ENCODE results near the gene CIT. TPM values are rescaled to one million over a fixed set of nuclear protein-coding genes. Genes with fewer than 3 reads are reported as not detected.

The CIT gene
- total RNA-seq, 1 donor from 2014 or later = 0.87 TPM

DNA sequence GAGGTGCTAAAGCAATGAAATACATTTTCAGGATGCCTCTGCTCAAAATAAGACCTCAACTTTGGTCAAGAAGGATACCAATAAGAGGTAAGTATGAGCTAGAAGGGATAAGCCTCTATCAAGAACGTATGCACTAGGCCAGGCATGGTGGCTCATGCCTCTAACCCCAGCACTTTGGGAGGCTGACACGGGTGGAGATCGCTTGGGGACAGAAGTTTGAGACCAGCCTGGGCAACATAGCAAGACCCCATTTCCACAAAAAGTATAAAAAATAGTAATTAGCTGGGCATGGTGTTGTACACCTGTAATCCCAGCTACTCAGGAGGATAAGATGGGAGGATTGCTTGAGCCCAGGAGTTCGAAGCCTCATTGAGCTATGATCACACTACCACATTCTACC lies 114.5 kb downstream of the CIT start:
- ATAC-seq = no peak

GRCh38 chr12:119758722-119759121 lies 118.4 kb downstream of the CIT start:
- no peak for ATAC-seq
- DNase-seq = no peak
- intact Hi-C loops (cut with micrococcal nuclease) = no loop called here

More for the DNA sequence above, 114.5 kb downstream of the CIT start:
- intact Hi-C loops (cut with micrococcal nuclease) = no loop called here
- DNase-seq = no peak

GRCh38 chr12:119758234-119758633 lies 118.9 kb downstream of the CIT start:
- intact Hi-C loops (cut with micrococcal nuclease) = no loop called here
- ATAC-seq = no peak

GRCh38 chr12:119751961-119752360 lies 125.2 kb downstream of the CIT start:
- intact Hi-C loops (cut with micrococcal nuclease) = no loop called here
- DNase-seq (no peak), ATAC-seq (no peak)

More at GRCh38 chr12:119758234-119758633, 118.9 kb downstream of the CIT start:
- no peak for DNase-seq

DNA sequence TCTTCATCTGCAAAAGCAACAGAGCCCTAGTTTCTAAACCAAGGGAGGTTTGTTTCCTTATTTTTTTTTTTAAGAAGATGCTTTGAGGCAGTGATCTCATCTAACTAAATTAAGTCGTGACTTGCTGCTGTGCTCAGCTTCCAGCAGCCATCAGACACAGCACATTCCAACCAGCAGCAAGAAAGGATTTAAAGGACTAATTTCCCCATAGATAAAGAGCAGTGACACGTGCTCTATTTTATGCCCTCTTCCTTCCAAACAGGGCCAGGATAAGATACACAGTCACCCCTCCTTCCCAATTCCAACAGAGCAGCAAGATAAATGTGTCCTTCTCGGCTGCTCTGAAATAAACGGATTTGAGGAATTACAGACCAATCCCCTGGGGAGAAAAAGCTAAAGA lies 127.5 kb downstream of the CIT start:
- no peak for DNase-seq
- no peak for ATAC-seq
- intact Hi-C loops (cut with micrococcal nuclease) = no loop called here

- DNase-seq (no peak), ATAC-seq (no peak)
- intact Hi-C loops (cut with micrococcal nuclease) = no loop called here
Observed at GRCh38 chr12:119748497-119748896, 128.6 kb downstream of the CIT start.

GRCh38 chr12:119746169-119746568 lies 131.0 kb downstream of the CIT start:
- ATAC-seq (no peak), DNase-seq (no peak)
- intact Hi-C loops (cut with micrococcal nuclease) = no loop called here

DNA sequence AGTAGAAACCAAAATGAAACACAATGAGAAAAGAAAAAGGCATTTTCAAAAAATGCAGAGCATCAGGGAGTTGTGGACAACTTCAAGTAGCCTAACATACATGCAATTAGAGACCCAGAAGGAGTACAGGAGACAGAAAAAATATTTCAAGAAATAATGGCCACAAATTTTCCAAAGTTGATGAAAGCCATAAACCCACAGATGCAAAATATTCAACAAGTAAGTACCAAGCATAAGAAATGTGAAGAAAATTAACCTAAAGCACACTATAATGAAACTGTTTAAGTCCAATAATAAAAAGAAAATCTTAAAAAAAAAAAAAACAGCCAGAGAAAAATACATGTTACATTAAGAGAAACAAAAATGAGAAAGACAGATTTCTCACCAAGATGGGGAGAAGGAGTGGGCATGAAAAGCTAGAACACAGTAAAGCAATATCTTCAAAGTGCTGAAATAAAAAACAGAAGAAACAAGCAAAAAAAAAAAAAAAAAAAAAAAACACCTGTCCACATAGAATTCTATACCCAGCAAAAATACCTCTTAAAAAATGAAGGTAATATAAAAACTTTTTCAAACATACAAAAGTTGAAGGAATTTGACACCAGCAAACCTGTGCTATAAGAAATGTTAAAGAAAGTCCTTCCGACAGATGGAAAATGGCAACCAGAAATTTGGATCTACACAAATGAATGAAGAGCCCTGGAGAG lies 132.1 kb downstream of the CIT start:
- intact Hi-C loops (cut with micrococcal nuclease) = no loop called here

DNA sequence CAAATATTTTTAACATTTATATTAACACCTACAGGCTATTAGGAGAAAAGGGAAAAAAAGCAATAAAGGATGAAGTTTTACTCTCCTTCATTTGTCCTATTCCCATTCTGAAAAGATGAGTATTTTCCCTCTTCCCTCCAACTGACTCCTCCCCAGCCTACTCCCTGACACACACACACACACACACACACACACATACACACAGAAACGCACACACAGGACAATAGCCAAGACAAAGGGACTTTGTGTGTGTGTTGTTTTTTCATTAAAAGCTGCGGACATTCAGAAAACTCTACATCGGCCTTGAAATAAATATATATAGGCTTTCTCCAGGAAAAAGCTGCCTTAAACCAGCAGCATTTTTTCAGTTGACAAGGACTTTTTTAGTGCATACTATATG lies 134.4 kb downstream of the CIT start:
- ATAC-seq (no peak), DNase-seq (no peak)
- intact Hi-C loops (cut with micrococcal nuclease) = no loop called here

More for the DNA sequence above, 132.1 kb downstream of the CIT start:
- DNase-seq (no peak), ATAC-seq (no peak)

DNA sequence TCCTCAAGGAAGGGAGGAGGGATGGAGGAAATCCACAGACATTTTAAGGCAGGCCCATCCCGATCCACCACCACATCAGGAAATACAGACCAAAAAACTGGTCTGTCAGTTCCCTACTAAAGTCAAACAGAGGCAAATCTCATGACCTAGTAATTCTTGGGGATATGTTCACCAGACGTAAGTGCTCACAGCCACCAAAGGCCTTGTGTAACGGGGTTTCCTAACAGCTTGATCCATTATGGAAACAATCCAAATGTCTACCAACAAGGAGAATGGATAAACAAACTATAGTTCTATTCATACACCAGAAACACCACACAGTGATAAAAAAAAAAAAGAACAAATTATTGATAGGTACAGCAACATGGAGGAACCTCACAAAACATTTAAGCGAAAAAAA lies 136.3 kb downstream of the CIT start:
- no peak for ATAC-seq
- intact Hi-C loops (cut with micrococcal nuclease) = no loop called here
- DNase-seq = no peak

GRCh38 chr12:119735079-119735478 lies 142.0 kb downstream of the CIT start:
- intact Hi-C loops (cut with micrococcal nuclease) = no loop called here
- no peak for ATAC-seq
- DNase-seq = no peak

DNA sequence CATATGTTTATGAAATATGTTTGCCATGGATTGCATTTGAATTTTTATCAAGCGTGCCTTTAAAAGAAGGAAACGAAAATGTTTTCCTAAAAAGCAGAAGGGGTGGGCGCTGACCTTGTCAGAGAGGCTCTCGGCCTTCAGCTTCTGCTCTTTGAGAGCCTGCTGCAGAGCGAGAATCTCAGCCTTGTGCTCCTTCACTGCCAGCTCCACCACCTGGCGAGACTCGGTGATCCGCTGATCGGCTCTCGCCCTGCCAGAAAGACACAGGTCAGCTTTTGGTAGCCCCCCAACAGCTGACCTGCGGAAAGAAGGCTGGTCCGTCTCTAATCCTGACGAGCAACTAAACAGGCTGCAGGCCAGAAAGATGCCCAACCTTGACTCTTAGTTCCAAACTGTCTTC lies 146.7 kb downstream of the CIT start:
- intact Hi-C loops (cut with micrococcal nuclease) = no loop called here
- DNase-seq = no peak
- ATAC-seq = no peak

GRCh38 chr12:119729871-119730270 lies 147.2 kb downstream of the CIT start:
- intact Hi-C loops (cut with micrococcal nuclease) = no loop called here
- no peak for ATAC-seq
- DNase-seq = no peak

GRCh38 chr12:119728444-119728745 lies 148.7 kb downstream of the CIT start:
- DNase-seq (no peak), ATAC-seq (no peak)
- intact Hi-C loops (cut with micrococcal nuclease) = no loop called here

DNA sequence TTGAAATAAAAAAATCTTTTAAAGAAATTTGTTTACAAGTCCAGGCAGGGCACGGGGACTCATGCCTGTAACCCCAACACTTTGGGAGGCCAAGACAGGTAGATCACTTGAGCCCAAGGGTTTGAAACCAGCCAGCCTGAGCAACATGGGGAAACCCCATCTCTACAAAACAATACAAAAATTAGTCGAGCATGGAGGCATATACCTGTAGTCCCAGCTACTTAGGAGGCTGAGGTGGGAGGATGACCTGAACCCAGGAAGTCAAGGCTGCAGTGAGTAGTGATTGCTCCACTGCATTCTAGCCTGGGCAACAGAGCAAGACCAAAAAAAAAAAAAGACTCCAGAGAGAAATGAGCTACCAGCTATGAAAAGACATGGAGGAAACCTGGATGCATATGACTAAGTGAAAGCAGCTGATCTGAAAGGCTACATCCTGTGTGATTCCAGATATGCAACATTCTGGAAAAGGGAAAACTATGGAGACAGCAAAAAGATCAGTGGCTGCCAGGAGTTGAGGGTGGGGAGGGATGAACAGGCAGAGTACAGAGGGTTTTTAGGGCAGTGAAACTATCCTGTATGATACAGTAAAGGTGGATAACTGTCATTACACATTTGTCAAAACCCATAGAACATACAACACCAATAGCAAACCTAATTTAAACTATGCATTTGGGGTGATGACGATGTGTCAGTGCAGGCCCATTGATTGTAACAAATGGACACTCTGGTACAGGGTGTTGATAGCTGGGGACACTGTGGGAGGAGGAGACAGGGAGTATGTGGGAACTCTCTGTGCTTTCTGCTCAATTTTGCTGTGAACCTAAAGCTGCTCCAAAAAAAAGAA lies 149.3 kb downstream of the CIT start:
- no peak for DNase-seq
- no peak for ATAC-seq
- intact Hi-C loops (cut with micrococcal nuclease) = no loop called here

GRCh38 chr12:119725523-119725922 lies 151.6 kb downstream of the CIT start:
- intact Hi-C loops (cut with micrococcal nuclease) = no loop called here
- DNase-seq = no peak
- ATAC-seq = no peak

DNA sequence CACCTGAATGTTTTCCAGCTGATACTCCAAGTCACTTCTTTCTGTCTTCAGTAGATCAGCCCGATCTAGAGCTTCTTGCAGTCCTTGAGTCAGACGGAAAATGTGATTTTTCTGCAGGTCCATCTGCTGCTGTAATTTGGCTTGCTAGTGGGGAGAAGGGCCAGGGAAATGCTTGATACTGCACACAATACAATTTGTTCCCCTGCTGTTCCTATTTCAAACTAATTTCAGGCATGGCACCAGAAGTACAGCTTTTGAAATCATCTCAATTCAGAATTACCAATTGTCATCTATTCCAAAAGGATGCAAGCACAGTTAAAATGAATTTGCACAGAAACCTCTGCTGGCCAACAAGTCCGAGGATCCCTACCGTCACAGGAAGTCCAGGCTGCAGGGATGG lies 155.8 kb downstream of the CIT start:
- intact Hi-C loops (cut with micrococcal nuclease) = no loop called here
- ATAC-seq (no peak), DNase-seq (no peak)

GRCh38 chr12:119720349-119720748 lies 156.8 kb downstream of the CIT start:
- intact Hi-C loops (cut with micrococcal nuclease) = no loop called here
- no peak for ATAC-seq
- DNase-seq = no peak

GRCh38 chr12:119718141-119718540 lies 159.0 kb downstream of the CIT start:
- intact Hi-C loops (cut with micrococcal nuclease) = no loop called here
- DNase-seq (no peak), ATAC-seq (no peak)

DNA sequence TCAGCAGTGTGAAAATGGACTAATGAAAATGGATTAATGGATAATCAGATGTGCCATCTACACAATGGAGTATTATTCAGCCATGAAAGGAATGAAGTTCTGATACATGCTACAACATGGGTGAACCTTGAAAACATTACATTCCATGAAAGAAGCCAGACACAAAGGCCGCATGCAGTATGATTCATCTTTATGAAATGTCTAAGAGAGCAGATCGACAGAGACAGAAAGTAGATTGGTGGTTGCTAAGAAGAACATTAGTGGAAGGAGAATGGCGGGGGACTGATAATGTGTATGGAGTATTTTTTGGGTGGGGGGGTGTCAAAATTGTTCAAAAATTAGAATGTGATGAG lies 161.9 kb downstream of the CIT start:
- intact Hi-C loops (cut with micrococcal nuclease) = no loop called here

DNA sequence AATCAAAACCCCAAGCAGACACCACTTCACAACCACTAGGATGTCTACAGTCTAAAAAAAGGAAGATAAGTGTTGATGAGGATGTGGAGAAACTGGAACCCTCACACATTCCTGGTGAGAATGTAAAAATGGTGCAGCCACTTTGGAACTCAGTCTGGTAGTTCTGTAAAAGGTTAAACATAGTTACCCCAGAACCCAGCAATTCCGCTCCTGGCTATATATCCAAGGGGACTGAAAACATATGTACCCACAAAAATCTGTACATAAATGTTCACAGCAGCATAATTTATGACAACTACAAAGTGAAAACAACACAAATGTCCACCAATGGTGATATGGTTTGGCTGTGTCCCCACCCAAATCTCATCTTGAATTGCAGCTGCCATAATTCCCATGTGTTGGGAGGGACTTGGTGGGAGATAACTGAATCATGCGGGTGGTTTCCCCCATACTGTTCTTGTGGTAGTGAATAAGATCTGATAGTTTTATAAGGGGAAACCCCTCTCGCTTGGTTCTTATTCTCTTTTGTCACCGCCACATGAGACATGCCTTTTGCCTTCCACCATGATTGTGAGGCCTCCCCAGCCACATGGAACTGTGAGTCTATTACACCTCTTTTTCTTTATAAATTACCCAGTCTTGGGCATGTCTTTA lies 162.4 kb downstream of the CIT start:
- intact Hi-C loops (cut with micrococcal nuclease) = no loop called here
- ATAC-seq (no peak), DNase-seq (no peak)

More for the DNA sequence above, 161.9 kb downstream of the CIT start:
- ATAC-seq = no peak
- no peak for DNase-seq

All from left ventricle myocardium superior (tissue), 1 donor.